Mucosa of stomach (tissue), 1 donor: ENCODE measurements around the gene STRA6.

Experiments used
- H3K27me3 ChIP-seq: one replicate; pipeline ENCODE4 v1.7.0; 2013; ENCODE audit warnings: mild to moderate bottlenecking, low read length; ENCODE audit not compliant: control insufficient read depth, insufficient read depth
- H3K36me3 ChIP-seq: one replicate; pipeline ENCODE4 v1.7.0; 2013; ENCODE audit warnings: low read length; ENCODE audit not compliant: control insufficient read depth, insufficient read depth
- H3K4me1 ChIP-seq: one replicate; pipeline ENCODE4 v1.7.0; 2013; ENCODE audit warnings: mild to moderate bottlenecking, low read length; ENCODE audit not compliant: control insufficient read depth, insufficient read depth
- H3K4me3 ChIP-seq: one replicate; pipeline ENCODE4 v1.7.0; 2013; ENCODE audit warnings: low read length
- H3K9ac ChIP-seq: one replicate; pipeline ENCODE4 v1.7.0; 2013; ENCODE audit warnings: mild to moderate bottlenecking, low read length, moderate library complexity
- H3K9me3 ChIP-seq: one replicate; pipeline ENCODE4 v1.7.0; 2013; ENCODE audit warnings: mild to moderate bottlenecking, low read length, moderate library complexity; ENCODE audit not compliant: control insufficient read depth
- donor health status: Pancreatic carcinoma.

Gene STRA6

GRCh38 chr15:74136814-74137536, 65.6 kb downstream of the STRA6 start:
- Histone ChIP-seq H3K9me3 (no peaks in the 10 kb centered on the region), H3K4me3 (no peak overlapping the region), H3K9ac (no peak overlapping the region), H3K36me3 (no peaks in the 10 kb centered on the region), H3K4me1 (peaks cover 12% of the 10 kb centered on the region), H3K27me3 (peaks cover 70% of the 10 kb centered on the region)

GRCh38 chr15:74136540-74136813, 66.1 kb downstream of the STRA6 start:
- H3K9me3 ChIP-seq = no peaks in the 10 kb centered on the region
- no peak overlapping the region for H3K4me3 ChIP-seq
- H3K27me3 ChIP-seq = peaks cover 75% of the 10 kb centered on the region
- H3K36me3 ChIP-seq = no peaks in the 10 kb centered on the region
- no peak overlapping the region for H3K9ac ChIP-seq
- peaks cover 12% of the 10 kb centered on the region for H3K4me1 ChIP-seq

DNA sequence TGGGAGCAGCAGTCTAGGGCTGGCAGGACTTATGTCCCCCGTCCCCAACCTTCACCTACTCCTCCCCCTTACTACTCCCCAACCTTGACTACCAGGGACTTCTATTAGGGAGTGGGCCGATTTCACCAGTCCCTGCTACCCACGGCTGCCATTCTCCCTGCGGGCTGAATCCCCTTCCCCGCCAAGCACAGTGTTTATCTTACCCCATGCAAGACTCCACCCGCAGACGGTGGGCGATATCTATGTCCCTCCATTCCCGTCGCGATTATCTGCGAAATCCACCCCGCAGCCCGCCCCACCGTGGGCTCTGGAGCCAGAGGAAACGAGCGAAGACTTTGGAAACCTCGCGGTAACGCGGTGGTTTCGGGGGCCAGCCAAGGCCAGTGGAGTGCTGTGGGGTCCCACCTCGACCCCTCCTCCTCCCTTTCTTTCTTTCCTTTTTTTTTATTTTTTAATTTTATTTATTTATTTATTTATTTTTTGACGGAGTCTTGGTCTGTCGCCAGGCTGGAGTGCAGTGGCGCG, 67.5 kb downstream of the STRA6 start:
- Histone ChIP-seq H3K4me3 (no peak overlapping the region), H3K4me1 (peaks cover 12% of the 10 kb centered on the region), H3K36me3 (no peaks in the 10 kb centered on the region), H3K27me3 (peaks cover 85% of the 10 kb centered on the region), H3K9ac (no peak overlapping the region), H3K9me3 (no peaks in the 10 kb centered on the region)

- Histone ChIP-seq H3K9ac (no peak overlapping the region), H3K27me3 (peaks cover 89% of the 10 kb centered on the region), H3K9me3 (no peaks in the 10 kb centered on the region), H3K36me3 (no peaks in the 10 kb centered on the region), H3K4me3 (no peak overlapping the region), H3K4me1 (peaks cover 12% of the 10 kb centered on the region)
These were observed 68.1 kb downstream of the STRA6 start for GRCh38 chr15:74134387-74135027.

GRCh38 chr15:74133694-74134386, 68.7 kb downstream of the STRA6 start:
- H3K27me3 ChIP-seq = peaks cover 93% of the 10 kb centered on the region

DNA sequence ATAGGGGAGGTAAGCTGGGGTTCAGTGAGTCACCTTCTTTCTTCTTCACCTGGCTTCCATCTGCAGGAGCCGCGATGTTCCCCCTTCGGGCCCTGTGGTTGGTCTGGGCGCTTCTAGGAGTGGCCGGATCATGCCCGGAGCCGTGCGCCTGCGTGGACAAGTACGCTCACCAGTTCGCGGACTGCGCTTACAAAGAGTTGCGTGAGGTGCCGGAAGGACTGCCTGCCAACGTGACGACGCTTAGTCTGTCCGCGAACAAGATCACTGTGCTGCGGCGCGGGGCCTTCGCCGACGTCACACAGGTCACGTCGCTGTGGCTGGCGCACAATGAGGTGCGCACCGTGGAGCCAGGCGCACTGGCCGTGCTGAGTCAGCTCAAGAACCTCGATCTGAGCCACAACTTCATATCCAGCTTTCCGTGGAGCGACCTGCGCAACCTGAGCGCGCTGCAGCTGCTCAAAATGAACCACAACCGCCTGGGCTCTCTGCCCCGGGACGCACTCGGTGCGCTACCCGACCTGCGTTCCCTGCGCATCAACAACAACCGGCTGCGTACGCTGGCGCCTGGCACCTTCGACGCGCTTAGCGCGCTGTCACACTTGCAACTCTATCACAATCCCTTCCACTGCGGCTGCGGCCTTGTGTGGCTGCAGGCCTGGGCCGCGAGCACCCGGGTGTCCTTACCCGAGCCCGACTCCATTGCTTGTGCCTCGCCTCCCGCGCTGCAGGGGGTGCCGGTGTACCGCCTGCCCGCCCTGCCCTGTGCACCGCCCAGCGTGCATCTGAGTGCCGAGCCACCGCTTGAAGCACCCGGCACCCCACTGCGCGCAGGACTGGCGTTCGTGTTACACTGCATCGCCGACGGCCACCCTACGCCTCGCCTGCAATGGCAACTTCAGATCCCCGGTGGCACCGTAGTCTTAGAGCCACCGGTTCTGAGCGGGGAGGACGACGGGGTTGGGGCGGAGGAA, 69.6 kb downstream of the STRA6 start:
- Histone ChIP-seq H3K27me3 (peaks cover 93% of the 10 kb centered on the region), H3K9ac (no peak overlapping the region), H3K9me3 (no peaks in the 10 kb centered on the region), H3K36me3 (no peaks in the 10 kb centered on the region), H3K4me1 (peaks cover 13% of the 10 kb centered on the region), H3K4me3 (no peak overlapping the region)

More at GRCh38 chr15:74133694-74134386, 68.7 kb downstream of the STRA6 start:
- no peaks in the 10 kb centered on the region for H3K36me3 ChIP-seq
- no peak overlapping the region for H3K9ac ChIP-seq
- H3K4me3 ChIP-seq = no peak overlapping the region
- H3K4me1 ChIP-seq = peaks cover 12% of the 10 kb centered on the region
- H3K9me3 ChIP-seq = no peaks in the 10 kb centered on the region

DNA sequence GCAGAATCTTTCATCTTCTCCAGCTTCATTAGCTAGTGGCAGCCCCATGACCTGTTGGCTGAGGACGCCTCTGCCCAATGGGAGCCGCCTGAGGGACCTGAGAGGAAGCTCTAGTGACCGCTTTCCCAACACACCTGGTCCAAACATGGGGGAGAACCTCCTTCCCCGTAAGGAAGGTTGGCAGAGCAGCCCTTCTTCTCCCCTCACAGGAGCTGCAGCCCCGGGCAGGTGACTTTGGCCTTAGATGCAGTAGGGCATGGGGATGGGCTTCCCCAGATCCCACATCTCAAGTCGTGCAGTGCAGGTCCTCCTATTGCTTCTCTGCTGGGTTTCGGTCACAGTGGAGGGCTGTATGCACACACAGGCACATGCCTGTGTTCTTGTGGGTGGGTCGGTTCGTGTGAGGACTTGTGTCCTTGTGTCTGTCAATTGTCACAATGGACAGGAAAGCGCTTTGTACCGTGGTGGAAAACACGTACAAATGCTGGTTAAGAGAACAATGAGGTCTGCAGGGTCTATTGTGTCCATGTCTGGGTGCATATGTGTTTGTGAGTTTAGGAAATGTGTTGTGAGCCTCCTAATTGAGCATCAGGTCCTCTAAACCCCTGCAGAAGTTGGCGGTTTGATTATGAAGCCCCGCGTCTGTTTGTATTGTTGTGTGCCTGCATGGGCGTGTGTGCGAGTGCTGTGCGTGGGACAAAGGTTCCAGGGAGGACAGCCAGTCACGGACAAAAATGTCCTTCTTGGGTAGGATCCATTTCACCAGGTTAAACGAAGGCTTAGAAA, 70.8 kb downstream of the STRA6 start:
- Histone ChIP-seq H3K9me3 (no peaks in the 10 kb centered on the region), H3K9ac (no peak overlapping the region), H3K4me1 (peaks cover 16% of the 10 kb centered on the region), H3K27me3 (peaks cover 92% of the 10 kb centered on the region), H3K36me3 (no peaks in the 10 kb centered on the region), H3K4me3 (no peak overlapping the region)

DNA sequence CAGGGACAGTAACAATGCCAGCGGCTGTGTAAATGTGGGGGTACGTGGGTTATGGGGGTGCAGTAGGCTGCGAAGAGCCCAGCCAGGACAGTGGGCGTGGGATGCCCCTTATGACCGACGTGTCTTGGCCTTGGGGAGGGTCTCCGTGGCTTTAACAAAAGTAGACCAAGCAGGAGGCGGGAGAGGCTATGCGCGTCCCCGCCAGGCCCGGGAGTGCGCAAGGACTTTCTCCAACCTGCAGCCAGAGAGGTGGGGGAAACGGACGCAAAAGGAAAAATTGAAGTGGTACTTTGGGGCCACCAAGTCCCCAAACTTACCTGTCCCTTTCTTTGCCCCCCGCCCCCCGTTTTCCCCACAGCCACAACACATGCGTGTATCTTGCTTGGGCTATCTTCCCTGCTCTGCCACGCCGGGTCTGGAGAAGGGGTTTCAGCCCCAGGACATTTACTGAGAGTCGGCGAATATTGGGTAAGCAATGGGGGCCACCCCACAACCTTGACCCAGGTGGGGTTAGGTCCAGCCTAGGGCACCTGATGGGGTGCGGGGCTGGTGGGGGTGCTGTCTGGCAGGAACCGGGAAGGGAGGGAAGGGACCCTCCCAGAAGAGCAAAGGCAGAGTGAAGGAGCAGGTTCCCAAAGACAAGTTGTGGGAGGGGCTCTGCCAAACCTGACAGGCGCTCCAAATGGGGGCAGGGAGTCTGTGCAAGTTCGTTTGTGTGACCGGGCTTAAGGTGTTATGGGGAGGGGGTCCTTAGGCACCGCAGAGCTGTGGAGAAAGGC, 71.5 kb downstream of the STRA6 start:
- peaks cover 13% of the 10 kb centered on the region for H3K4me1 ChIP-seq
- no peaks in the 10 kb centered on the region for H3K36me3 ChIP-seq

DNA sequence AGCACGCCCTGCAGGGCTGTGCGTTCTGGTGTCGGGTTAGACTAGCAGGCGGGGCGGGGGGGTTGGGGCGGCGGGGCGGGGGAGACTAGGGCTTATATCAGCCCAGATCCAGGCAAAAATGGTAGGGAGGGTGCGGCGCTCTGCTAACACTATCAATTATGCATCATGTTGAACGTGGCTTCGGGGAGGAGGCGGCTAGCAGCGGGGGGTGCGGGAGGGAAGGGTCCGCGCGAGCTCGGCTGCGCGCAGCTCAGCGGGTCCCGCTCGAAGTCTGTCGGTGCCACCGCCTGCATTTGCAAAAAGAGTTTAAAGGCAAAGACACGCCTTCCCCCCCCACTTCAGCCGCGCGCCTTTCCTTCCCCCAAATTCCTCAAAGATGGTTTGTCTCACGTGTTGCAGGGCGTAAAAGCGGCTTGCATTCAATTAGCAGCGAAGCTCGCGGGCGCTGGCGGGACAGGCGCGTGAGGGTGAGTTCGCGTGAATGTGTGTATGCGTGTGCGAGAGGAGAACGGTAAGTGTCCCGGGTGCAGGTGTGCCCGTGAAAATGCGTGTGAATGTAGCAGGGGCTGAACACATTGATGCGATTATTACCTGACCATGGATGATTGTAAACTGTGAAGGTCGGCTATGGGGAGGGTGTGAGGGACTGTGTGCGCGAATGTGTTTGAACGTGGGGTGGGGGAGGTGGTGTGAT, 72.3 kb downstream of the STRA6 start, which contains the start of gene ISLR2:
TSS of gene ISLR2 (plus strand) at position 432 of the 694 bp plus-strand sequence. CDS start 2,169 bp downstream, outside the sequence.
- Histone ChIP-seq H3K9me3 (no peaks in the 10 kb centered on the region), H3K4me1 (peaks cover 13% of the 10 kb centered on the region), H3K27me3 (peaks cover 83% of the 10 kb centered on the region), H3K36me3 (no peaks in the 10 kb centered on the region), H3K4me3 (no peak within 1 kb of the TSS), H3K9ac (no peak within 1 kb of the TSS)

More for the DNA sequence above, 71.5 kb downstream of the STRA6 start:
- no peak overlapping the region for H3K9ac ChIP-seq
- peaks cover 89% of the 10 kb centered on the region for H3K27me3 ChIP-seq
- no peak overlapping the region for H3K4me3 ChIP-seq
- no peaks in the 10 kb centered on the region for H3K9me3 ChIP-seq

DNA sequence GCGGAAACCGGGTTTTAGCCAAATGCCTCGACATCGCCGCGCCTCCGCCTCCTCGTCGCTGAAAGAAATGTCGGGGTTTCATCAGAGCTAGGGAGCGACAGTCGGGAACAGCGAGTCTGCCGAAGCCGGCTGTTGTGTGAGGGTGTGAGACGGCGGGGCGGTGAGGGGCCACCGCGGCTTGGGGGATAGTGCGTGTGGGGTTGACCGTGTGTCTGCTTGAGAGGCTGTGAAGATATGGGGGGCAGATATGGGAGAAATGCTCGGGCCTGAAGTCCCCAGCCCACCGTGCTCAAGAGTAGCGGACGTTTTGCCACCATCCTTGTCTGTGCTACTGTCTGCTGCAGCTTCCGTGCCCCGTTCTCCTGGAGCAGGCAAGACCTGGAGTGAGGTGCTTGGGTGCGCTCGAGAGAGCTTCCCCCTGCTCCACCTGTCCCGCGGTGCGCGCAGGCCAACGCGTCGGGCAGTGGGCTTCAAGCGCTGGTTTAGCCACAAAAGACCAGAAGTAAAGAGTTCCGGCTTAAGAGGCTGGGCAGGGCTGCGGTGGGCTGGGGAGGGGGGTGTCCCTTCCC, 72.9 kb downstream of the STRA6 start:
- H3K4me1 ChIP-seq = peaks cover 9% of the 10 kb centered on the region
- H3K36me3 ChIP-seq = no peaks in the 10 kb centered on the region
- no peak overlapping the region for H3K4me3 ChIP-seq
- no peaks in the 10 kb centered on the region for H3K9me3 ChIP-seq
- no peak overlapping the region for H3K9ac ChIP-seq
- peaks cover 80% of the 10 kb centered on the region for H3K27me3 ChIP-seq
